Hematopoietic multipotent progenitor cell treated with erythropoietin and hydrocortisone succinate and interleukin-3 and kit ligand, for 17 days (in vitro differentiated cells): ENCODE data around the gene MDFIC.
"Not testable (repeated sequence)": the region's sequence is repeated elsewhere in the genome, so short reads cannot be mapped to it uniquely, and the experiment has no call there.

Experiments
- DNase-seq: peaks from one replicate; pipeline ENCODE4 v3.0.0-alpha.2; 2015; ENCODE audit warnings: low spot score

MDFIC gene, protein sequence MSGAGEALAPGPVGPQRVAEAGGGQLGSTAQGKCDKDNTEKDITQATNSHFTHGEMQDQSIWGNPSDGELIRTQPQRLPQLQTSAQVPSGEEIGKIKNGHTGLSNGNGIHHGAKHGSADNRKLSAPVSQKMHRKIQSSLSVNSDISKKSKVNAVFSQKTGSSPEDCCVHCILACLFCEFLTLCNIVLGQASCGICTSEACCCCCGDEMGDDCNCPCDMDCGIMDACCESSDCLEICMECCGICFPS

DNA sequence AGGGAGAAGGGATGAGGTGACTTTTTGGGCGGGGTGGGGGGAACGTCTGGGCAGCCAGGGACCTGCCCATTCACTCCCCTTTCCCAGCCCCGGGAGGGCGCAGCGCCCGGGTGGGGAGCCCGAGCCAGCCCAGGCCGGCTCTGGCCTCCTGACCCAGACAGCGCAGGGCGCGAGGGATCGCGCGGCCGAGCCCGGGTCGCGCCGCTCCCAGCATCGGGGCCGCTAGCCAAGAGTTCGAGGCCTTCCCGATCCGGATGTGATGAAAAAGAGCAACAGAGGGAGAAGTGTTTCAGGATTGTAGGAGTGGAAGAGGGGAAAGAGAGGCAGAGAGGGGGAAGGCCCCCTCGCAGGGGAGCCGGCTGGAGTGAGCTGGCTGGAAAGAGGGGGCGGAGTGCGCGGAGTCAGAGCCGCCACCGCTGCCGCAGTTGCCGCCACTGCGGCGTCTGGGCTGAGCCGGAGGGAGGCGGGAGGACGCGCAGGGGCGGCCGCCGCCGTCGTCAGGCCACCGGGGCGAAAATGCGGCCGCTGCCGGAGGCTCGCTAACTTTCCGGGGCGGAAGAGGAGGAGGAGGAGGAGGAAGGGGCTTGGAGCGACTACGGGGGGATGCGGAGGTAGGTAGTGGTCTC, at the start of gene MDFIC:
MDFIC (plus strand) TSS at position 69 of the 626 bp plus-strand sequence. CDS start 940 bp downstream, outside the sequence.
- DNase-seq: no peak

DNA sequence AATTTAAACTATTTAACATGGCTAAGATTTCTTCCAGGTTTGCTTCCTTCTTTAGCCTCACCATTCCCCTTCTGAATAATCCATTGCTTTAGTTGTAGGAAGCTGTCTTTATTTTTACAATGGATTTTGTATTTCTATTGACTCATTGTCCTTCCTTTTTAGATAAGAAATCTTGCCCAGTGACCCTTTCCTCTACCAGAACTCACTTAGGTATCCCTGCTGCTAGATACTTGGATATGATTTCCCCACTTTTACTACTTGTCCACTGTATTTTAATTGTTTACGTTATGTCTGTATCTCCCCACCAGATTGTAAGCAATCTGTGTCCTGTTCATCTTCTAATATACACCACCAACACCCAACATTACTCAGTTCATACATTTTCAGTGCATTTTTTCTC, 47.7 kb upstream of the MDFIC start:
- DNase-seq: no peak

DNA sequence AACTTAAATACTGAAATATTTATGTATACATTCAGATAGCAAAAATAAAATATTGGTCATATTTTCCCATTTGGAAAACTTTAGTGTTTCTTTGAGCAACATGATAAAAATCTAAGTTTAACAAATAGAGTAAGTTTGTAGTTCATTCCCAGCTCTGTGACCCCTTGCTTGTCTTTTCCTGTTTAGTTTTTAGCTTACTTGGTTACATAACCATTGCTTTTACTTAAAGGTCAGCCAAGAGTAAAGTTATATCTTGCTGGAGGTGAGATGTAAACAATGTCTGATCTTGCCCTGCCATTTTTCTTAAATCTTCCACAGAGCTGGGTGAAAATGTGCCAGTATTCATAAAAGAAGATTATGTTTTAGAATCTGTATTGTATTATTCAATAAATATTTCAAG, 46.7 kb upstream of the MDFIC start:
- DNase-seq: no peak

DNA sequence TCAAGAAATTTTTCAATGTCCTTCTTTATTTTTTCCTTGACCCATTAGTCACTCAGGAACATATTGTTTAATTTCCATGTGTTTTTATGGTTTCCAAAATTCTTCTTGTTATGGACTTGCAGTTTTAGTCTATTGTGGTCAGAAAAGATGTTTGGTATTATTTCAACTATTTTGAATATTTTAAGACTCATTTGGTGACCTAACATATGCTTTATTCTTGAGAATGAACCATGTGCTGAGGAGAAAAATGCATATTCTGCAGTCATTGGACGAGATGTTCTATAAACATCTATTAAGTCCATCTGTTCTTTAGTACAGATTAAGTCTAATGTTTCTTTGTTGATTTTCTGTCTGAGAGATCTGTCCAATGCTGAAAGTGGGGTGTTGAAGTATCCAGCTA, 42.3 kb upstream of the MDFIC start:
- no peak for DNase-seq

DNA sequence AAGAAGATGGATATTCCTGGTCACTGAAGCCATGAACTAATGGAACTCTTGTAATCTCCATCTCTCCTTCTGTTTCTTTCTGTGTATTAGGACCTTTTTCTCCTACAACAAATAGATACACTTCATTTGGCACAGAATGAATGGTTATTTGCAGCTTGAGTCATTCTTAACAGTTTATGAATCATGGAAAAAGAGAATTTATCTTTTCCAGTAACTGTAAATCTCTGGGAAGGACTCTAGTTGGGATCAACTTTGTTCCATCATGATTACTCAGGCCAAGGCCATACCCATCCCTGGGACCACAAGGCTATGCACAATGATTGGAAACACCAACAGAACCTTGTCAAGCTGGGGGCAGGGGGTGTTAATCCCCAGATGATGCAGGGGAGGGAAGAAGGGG, 36.1 kb upstream of the MDFIC start:
- no peak for DNase-seq

DNA sequence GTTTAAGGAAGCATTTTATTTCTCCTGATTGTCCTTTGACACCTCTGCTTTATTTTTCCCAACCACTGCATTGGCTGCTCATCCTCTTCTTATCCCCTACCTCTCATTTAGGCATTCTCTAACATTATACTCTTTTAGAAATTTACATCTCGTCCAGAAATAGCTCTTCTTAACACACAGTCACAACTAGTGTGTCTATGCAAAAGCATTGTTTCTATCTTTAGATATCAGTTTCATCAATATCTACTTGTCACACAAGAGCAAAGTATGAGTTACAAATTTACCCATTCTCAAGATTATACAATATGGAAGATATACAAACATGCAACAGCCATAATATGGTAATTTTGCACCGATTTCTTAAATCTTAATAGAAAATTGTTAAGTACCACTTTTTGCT, 35.7 kb upstream of the MDFIC start:
- no peak for DNase-seq

DNA sequence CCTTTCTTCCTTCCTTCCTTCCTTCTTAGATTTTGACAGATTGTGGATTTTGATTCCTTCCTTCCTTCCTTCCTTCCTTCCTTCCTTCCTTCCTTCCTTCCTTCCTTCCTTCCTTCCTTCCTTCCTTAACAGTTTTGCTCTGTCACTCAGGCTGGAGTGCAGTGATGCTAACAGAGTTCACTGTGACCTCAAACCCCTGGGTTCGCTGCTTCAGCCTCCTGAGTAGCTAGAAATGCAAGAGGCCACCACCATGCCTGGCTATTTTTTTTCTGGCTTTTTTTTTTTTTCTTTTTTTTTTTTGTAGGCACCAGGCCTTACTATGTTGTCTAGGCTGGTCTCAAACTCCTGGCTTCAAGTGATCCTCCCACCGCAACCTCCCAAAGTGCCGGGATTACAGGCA, 32.8 kb upstream of the MDFIC start:
- DNase-seq: not testable (repeated sequence)

DNA sequence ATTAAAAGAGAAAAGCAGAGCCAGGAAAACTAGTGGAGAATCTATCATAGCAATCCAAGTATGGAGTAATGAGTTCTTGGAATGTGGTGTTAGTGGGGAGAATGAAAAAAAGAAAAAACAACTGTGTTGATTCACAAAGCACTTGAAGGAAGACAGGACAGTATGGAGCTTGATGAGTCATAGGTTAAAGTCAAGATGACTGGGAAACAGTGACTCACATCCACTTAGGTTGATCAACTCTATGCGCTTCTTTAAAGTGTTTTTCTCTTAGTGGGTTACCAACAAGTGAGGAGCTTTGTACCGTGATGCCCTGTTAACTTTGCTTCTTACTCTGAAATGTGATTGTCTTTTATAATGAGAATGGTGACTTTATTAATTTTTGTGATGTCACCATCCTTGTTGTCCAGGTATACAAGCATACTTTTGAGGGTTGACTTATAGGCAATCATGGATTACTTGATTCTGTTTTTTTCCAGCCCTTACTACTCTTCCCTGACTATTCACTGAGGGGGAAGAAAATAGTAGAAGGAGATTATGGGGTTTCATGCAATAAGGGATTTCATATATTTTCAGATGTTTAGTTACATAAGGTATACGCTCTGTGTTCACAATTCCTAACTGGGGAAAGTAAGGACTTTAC, 32.1 kb upstream of the MDFIC start:
- DNase-seq: no peak

DNA sequence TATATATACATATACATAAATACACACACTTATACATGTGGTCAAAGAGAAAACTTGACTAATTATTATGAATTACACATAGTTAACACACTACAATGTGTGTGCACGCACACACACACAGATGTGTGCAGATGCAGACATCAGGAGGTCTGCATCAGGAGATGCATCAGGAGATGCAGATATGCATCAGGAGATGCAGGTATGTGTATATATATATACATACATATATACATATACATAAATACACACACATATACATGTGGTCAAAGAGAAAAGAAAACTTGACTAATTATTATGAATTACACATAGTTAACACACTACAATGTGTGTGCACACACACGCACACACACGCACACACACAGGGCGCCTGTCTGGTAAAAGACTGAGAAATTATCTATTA, 31.3 kb upstream of the MDFIC start:
- DNase-seq: no peak

DNA sequence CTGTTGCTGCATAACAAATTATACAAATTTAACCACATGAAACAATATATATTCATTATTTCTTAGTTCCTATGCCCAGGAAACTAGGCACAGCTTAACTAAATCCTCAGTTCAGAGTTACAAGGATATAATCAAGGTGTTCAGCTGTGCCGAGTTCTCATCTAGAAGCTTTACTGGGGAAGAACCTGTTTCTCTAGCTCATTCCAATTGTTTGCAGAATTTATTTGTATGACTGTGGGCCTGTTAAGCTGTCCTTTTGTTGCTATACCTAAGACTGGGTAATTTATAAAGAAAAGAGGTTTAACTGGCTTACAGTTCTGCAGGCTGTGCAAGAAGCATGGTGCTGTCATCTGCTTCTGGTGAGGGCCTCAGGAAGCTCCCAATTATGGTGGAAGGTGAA, 21.8 kb upstream of the MDFIC start:
- DNase-seq: no peak

DNA sequence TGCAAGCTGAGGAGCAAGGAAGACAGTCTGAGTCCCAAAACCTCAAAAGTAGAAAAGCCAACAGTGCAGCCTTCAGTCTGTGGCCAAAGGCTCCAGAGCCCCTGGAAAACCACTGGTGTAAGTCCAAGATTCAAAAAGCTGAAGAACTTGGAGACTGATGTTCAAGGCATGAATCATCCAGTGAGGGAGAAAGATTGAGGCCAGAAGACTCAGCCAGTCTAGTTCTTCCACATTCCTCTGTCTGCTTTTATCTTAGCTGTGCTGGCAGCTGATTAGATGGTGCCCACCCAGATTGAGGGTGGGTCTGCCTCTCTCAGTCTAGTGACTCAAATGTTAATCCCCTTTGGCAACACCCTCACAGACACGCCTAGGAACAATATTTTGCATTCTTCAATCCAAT, 20.1 kb upstream of the MDFIC start:
- DNase-seq: no peak

DNA sequence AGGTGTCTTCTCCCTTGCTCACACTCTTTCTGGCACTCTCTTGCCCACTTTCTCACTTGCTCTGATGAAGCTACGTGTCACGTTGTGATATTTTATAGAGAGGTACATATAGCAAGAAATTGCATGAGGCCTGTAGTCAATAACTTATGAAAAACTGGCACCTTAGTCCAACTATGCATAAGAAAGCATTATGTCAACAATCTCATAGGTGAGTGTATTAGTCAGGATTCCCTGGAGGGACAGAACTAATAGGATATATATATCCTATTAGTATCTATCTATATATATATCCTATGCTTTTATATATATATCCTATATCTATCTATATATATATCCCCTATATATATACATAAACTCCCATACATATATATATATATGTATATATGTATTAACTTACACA, 18.8 kb upstream of the MDFIC start:
- no peak for DNase-seq

DNA sequence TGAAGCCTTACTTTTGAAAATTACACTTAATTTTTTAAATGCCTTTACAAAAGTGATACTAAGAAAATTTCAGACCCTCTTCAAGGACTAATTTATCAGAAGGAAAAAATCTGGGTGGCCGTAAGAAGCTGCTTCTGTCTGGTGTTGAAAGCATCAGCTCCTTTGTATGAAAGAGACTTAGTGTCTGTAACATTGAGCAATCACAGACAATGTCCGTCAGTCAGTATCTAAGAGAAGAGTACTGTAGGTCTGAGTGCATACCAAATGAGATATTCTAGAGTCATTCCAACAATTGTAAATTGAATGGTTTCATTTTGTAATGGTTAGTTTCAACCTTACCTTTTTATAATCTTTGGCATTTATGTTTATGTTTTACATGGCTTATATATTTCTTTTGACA, 11.1 kb upstream of the MDFIC start:
- DNase-seq: no peak

DNA sequence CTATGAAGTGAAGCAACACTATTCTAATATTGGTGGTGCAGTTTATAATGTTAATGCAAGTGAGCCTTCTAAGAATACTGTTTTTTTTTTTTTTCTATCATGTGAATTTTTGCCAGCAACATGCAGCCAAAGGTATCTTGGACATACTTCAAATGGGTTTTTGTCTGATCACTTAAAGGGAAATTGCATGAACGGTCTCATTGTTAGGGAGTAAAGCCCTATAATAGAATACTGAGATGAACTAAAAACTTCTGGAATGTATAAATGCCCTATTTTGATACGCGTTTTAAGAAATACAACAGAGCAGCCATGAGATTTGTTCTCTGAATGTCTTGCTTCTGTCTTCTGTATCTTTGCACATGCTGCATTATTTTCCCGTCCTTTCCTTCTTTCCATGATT, 10.5 kb upstream of the MDFIC start:
- no peak for DNase-seq

DNA sequence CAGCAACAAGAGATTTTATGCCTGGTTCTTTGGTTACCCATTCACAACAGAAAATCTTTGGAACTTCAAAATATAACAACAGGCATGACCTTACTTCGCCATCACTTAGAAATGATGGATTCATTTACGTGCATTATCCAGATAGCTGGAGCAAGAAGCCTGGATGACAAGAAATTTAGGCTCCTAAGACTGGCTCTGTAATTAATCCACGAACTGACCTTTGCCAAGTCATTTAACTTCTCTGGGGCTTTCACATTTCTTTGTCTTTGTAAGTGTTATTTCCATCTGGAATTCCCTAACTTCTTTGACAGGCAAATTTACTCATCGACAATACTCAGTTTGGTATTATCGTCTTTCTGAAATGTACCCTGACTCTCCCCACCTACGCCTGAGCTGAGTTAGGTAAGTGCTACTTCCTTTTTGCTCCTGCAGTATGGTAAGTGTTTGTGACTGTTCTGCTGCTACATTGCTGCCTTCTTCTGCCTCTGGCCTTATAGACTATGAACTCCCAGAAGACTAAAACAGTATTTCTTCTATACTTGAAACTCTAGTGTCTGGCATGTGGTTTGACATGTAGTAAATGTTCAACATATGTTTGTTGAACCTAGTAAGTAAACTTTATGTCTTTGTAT, 5.5 kb upstream of the MDFIC start:
- DNase-seq: no peak

DNA sequence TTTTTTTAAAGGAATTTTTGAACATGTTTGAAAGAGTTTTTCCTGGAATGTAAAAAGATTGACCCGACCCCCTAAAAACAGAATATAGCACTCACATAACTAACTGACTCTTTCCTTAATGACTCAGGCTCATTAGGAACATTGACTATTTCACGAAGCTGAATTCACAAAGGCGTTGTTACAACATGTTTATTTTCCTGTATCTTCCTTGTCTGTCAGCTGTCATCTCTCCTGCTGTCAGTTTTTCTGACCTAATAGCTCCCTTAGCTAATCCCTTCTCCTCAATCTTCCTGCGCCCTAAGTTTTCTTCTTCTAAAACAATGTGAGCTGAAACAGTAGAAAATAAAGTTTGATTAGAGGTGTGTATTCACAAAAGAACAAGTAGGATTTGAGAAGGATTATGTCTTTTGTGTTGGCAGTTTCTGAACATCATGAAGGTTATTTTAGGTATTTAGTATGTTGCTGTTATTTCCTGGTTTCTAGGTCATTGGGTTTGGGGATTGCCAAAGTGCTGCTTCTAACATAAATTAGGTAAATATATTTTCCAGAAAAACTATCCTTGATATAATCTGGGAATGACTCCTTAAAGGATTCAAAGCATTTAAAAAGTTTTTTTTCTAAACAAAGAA, 4.6 kb upstream of the MDFIC start:
- DNase-seq: no peak

DNA sequence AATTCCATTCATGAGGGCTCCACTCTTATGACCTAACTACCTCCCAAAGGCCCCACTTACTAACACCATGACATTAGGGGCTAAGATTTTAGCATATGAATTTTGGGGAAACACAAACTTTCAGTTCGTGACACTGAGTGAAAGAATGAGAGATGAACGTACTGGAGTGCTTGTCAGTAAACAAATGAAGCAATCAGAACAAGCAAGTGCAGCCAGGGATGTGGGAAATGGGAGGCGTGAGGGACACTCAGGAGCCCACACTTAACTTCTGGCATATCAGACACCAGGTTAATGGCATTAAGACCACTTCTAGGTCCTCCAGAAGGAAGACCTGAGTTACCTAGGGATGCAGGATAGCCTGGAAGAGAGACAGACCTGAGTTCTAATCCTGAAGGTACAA, 2.3 kb upstream of the MDFIC start:
- DNase-seq: no peak

DNA sequence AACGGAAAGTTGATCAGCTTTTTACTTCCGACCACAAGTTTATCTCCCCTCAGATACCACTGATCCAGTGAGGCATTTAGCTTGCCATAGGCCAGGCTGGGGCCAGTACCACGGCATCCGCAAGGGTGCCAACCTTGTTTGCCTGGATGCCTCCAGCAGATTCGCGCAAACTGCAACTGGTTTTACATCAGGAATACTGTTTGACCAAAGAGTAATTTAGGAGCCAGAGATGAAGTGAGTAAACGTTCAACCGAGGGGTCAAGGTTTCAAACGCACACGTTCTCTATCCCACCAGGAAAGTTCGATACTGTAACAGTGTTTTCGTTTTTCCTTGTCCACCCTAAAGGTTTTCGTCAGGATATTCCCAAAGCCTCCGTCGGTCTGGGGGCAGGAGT, 266 bp upstream of the MDFIC start:
- no peak for DNase-seq

DNA sequence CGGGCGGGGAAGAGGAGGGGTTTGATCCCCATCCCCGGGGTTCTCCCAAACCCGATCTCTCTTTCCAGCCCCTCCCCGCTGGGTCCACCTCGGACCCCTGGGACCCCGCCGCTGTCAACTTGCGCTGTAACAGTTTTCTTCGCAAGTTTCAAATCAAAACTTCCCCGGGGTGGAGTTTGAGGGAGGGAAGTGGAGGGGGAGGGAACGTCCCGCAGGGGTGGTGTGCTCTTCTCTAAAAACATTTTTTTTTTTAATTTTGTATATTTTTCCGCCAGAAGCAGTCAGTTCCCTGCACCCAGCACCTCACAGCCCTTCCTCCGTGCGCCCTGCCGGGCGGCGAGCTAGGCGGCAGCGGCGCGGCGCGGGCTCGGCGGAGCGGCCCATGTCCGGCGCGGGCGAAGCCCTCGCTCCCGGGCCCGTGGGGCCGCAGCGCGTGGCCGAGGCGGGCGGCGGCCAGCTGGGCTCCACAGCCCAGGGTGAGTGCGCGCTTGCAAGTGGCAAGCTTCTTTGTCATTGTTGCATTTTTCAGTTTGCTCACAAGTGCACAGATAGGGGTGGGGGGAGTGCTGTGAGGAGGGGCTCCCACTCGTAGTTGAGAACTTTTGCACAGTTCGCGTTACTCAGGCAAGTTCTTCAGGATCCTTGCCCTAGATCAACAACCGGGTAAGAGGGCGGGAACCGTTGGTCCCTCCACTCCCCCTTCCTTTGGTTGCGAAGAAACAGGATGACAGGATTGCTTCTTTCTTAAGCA, 933 bp downstream of the MDFIC start:
- no peak for DNase-seq

DNA sequence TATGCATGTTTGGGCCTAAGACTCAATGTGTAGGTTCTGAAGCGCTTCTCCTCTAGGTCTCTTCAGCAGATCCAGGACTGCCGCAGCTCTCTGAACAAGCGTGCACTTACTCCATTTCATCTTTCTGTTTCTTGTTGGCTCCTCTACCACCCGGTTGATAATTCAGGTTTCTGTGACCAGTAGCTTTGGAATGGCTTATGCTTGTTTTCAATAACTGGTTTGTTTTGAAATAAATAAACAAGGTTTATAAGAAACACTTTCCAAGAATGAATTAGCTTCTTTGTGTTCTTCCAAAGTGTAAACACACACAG, 1.5 kb downstream of the MDFIC start:
- no peak for DNase-seq

DNA sequence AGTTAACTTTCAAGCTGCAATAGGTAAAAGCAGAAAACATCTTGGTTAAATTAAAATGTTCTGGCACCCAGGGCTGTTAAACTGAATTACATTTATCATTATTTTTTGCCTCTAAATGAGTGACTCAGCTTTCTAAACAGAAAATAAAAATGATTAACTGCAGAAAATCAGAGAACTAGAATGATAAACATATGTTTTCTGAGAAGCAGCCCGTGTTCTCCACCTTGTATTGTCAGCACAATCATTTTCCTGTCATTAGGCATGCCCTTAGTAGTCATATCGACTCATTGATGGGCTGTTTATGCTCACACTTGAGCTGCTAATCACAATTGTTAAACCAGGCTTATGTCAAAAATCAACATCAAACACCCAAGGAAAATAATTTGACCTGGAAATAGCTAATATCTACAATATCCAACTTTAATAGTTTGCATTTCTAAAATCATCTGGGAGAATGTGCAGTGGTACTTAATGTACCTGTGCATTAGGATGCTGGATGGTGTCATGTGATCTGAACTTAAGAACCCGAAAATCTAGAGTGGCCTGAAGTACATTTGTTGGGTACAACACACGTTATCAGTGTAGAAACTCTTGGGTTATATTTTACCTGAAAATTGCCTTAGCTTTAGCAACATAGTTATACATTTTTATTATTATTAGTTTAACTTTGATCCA, 2.3 kb downstream of the MDFIC start:
- DNase-seq: no peak

DNA sequence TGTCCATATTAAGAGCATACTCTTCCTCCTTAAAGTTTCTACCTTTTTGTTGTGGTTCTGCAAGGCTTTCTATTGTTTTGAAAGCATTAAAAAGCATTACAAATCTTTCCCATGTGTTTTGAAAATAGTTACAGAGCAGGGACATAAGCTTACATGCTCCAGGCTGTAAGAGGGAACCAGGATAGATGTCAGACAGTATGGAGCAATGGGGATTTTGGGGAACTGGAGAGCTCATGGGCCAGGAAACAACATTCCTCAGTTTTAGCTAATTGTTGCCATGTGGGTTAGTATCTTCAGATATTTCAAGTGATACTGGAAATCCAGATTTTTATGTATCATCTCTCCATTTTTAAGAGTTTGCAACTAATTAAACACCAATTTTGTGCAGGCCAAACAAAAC, 3.5 kb downstream of the MDFIC start:
- DNase-seq: no peak
